ENCODE measurements around the gene CSNK1D.

The CSNK1D gene

DNA sequence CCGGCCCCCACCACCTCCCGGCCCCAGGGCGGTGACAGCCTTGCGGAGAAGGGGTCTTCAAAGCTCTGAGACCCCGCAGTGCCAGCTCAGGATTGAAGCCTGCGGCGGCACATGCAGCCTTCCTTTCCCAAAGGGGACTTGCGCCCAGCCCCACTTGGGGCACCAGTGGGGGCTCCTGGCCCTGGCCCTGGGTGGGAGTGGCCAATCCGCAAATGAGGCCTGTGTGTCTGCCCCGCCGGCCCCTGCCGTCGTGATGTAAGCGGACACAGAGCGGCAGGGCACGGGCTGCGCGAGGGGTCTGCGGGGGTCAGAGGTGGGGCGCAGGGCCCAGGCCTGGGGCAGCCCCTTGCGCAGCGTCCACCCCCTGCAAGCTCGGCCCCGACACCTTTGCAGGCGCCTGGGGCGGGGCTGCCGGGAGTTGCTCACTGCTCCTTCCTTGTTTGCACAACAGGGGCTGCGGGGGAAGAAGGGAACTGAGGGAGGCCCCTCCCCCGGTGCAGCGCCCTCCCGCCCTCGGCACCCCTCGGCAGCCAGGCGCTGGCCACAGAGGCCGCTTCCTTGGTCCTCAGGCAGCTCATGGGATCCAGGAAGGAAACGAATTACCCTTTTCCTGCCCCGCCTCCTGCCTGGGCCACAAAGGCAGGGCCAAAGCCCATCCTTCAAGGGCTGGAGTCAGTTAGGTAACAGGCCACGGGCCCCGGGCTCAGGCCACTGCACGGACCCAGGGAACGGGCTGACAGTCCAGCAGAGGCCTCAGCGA lies 41.8 kb downstream of the CSNK1D start:
- DNase-seq (no peak), ATAC-seq (ENCODE audit: insufficient read depth, low read depth) (no peak)
- peaks cover 3% of the 10 kb centered on the region for H3K27me3 ChIP-seq (ENCODE audit: insufficient read depth, low read length, poor library complexity)
- no peak overlapping the region for H3K4me2 ChIP-seq (ENCODE audit: insufficient read depth, low read length)
- H3K79me2 ChIP-seq (ENCODE audit: insufficient read depth, low read length) = peaks cover 3% of the 10 kb centered on the region; the same call in 1 of the 2 replicates
- H3K4me3 ChIP-seq (ENCODE audit: low read depth in 1 of 2, low read length in 2 of 2) = no peak overlapping the region
- no peak for TF ChIP-seq EZH2 (IDR thresholded peaks at IDR 0.05; ENCODE audit: borderline replicate concordance, low read depth, low read length, severe bottlenecking)
- TF ChIP-seq, protein P1, sequence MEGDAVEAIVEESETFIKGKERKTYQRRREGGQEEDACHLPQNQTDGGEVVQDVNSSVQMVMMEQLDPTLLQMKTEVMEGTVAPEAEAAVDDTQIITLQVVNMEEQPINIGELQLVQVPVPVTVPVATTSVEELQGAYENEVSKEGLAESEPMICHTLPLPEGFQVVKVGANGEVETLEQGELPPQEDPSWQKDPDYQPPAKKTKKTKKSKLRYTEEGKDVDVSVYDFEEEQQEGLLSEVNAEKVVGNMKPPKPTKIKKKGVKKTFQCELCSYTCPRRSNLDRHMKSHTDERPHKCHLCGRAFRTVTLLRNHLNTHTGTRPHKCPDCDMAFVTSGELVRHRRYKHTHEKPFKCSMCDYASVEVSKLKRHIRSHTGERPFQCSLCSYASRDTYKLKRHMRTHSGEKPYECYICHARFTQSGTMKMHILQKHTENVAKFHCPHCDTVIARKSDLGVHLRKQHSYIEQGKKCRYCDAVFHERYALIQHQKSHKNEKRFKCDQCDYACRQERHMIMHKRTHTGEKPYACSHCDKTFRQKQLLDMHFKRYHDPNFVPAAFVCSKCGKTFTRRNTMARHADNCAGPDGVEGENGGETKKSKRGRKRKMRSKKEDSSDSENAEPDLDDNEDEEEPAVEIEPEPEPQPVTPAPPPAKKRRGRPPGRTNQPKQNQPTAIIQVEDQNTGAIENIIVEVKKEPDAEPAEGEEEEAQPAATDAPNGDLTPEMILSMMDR (IDR thresholded peaks at IDR 0.05; ENCODE audit: borderline replicate concordance, extremely low read depth, low read length, poor library complexity, severe bottlenecking) = no peak
- peaks cover 2% of the 10 kb centered on the region; the same call in 1 of the 2 replicates for H4K20me1 ChIP-seq (ENCODE audit: insufficient read depth, low read length)
- no peaks in the 10 kb centered on the region for H3K9me3 ChIP-seq (ENCODE audit: insufficient read depth, low read length, severe bottlenecking)
- H3K36me3 ChIP-seq (ENCODE audit: insufficient read depth, low read length) = peaks cover 2% of the 10 kb centered on the region; the same call in 1 of the 2 replicates
- no peak overlapping the region for H3K27ac ChIP-seq (ENCODE audit: low read length)
- H2AFZ ChIP-seq (ENCODE audit: low read depth, low read length) = no peak overlapping the region
- no peak overlapping the region for H3K9ac ChIP-seq (ENCODE audit: low read depth, low read length)
- peaks cover 32% of the 10 kb centered on the region for H3K4me1 ChIP-seq (ENCODE audit: insufficient read depth, low read length)

DNA sequence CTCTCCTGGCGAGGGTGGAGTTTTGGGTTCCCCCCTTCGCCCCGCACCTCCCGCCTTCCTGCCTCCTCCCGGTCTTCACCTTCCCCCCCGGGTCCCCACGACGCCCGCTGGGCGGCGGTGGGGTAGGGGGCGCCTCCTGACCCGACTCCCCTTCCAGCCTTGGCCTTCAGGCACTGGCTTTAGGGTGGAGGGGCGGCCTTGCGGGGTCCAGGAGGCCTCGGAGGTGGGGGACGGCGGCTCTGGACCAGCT lies 42.3 kb downstream of the CSNK1D start:
- no peaks in the 10 kb centered on the region for H3K36me3 ChIP-seq (ENCODE audit: insufficient read depth, low read length)
- peaks cover 27% of the 10 kb centered on the region for H3K4me1 ChIP-seq (ENCODE audit: insufficient read depth, low read length)
- H2AFZ ChIP-seq (ENCODE audit: low read depth, low read length) = no peak overlapping the region
- TF ChIP-seq EZH2 (IDR thresholded peaks at IDR 0.05; ENCODE audit: borderline replicate concordance, low read depth, low read length, severe bottlenecking) = no peak
- TF ChIP-seq, protein P1 (IDR thresholded peaks at IDR 0.05; ENCODE audit: borderline replicate concordance, extremely low read depth, low read length, poor library complexity, severe bottlenecking) = no peak
- peaks cover 3% of the 10 kb centered on the region; the same call in 1 of the 2 replicates for H3K79me2 ChIP-seq (ENCODE audit: insufficient read depth, low read length)
- H3K9ac ChIP-seq (ENCODE audit: low read depth, low read length) = no peak overlapping the region
- H4K20me1 ChIP-seq (ENCODE audit: insufficient read depth, low read length) = no peaks in the 10 kb centered on the region; the same call in 1 of the 2 replicates
- H3K27ac ChIP-seq (ENCODE audit: low read length) = no peak overlapping the region
- no peaks in the 10 kb centered on the region for H3K9me3 ChIP-seq (ENCODE audit: insufficient read depth, low read length, severe bottlenecking)
- peaks cover 3% of the 10 kb centered on the region for H3K27me3 ChIP-seq (ENCODE audit: insufficient read depth, low read length, poor library complexity)
- H3K4me2 ChIP-seq (ENCODE audit: insufficient read depth, low read length) = no peak overlapping the region
- H3K4me3 ChIP-seq (ENCODE audit: low read depth in 1 of 2, low read length in 2 of 2) = no peak overlapping the region
- DNase-seq (no peak), ATAC-seq (ENCODE audit: insufficient read depth, low read depth) (no peak)

DNA sequence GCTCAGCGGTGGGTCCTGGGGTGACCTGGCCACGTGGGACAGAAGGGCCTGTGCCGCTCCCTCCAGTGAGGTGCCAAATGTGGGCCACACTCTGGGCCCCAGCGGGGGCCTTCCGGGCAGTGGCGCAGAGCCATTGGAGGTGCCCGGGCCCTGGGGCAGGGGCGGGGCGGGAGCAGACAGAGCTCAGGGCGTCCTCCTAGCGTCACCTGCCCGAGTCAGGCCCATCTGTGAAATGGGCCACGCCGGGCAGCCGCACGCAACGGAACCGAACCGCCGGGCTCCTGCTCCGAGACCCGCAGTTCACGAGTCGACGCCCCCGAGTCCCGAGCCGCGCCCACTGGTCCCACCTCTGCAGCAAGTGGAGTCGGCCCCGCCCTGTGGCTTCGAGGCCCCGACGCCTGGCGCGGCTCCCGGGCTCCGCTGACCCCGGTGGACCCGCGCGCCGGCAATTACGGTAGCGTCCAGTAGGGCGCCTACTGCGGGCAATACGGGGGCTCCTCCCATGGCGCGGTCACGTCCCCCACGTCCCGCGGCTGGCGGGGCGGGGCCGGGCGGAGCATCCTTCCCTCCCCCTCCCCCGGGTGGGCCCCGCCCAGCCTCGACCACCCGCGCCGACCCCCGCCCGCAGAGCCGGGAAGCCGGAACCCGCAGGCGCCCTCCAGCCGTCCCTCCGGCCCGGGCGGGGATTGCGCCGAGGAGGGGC lies 42.7 kb downstream of the CSNK1D start:
- no peak for TF ChIP-seq EZH2 (IDR thresholded peaks at IDR 0.05; ENCODE audit: borderline replicate concordance, low read depth, low read length, severe bottlenecking)
- TF ChIP-seq, protein P1 (IDR thresholded peaks at IDR 0.05; ENCODE audit: borderline replicate concordance, extremely low read depth, low read length, poor library complexity, severe bottlenecking) = no peak
- H3K4me3 ChIP-seq (ENCODE audit: low read depth in 1 of 2, low read length in 2 of 2) = no peak overlapping the region
- H3K4me1 ChIP-seq (ENCODE audit: insufficient read depth, low read length) = peaks cover 24% of the 10 kb centered on the region
- no peaks in the 10 kb centered on the region; the same call in 1 of the 2 replicates for H4K20me1 ChIP-seq (ENCODE audit: insufficient read depth, low read length)
- no peak overlapping the region for H3K4me2 ChIP-seq (ENCODE audit: insufficient read depth, low read length)
- no peak overlapping the region for H3K9ac ChIP-seq (ENCODE audit: low read depth, low read length)
- H2AFZ ChIP-seq (ENCODE audit: low read depth, low read length) = no peak overlapping the region
- no peaks in the 10 kb centered on the region for H3K36me3 ChIP-seq (ENCODE audit: insufficient read depth, low read length)
- no peak for DNase-seq
- H3K79me2 ChIP-seq (ENCODE audit: insufficient read depth, low read length) = peaks cover 3% of the 10 kb centered on the region; the same call in 1 of the 2 replicates
- H3K27ac ChIP-seq (ENCODE audit: low read length) = no peak overlapping the region
- ATAC-seq (ENCODE audit: insufficient read depth, low read depth) = no peak
- peaks cover 3% of the 10 kb centered on the region for H3K27me3 ChIP-seq (ENCODE audit: insufficient read depth, low read length, poor library complexity)
- H3K9me3 ChIP-seq (ENCODE audit: insufficient read depth, low read length, severe bottlenecking) = no peaks in the 10 kb centered on the region
